ENCODE measurements around the gene TLX3.
A peak's percentile ranks its signal among the peaks of the same experiment; 100 is the strongest.
"Not testable (repeated sequence)": the region's sequence is repeated elsewhere in the genome, so short reads cannot be mapped to it uniquely, and the experiment has no call there.

The TLX3 gene

GRCh38 chr5:171323806-171324632, 15.0 kb downstream of the TLX3 start:
- no peak for DNase-seq (ENCODE audit: low read depth)

- no peak for DNase-seq (ENCODE audit: low read depth)
These were observed 21.0 kb downstream of the TLX3 start for GRCh38 chr5:171330021-171330420.

GRCh38 chr5:171335616-171336015, 26.6 kb downstream of the TLX3 start:
- DNase-seq (ENCODE audit: low read depth), result no peak

GRCh38 chr5:171336521-171337209, 27.6 kb downstream of the TLX3 start:
- peak; percentile 34 for DNase-seq (ENCODE audit: low read depth)

- DNase-seq (ENCODE audit: low read depth), result no peak
These were observed 28.1 kb downstream of the TLX3 start for GRCh38 chr5:171337210-171337569.

GRCh38 chr5:171340042-171340441, 31.0 kb downstream of the TLX3 start:
- no peak for DNase-seq (ENCODE audit: low read depth)

GRCh38 chr5:171340491-171340890, 31.4 kb downstream of the TLX3 start:
- no peak for DNase-seq (ENCODE audit: low read depth)

- DNase-seq (ENCODE audit: low read depth), result peak; percentile 37
These were observed 33.5 kb downstream of the TLX3 start for GRCh38 chr5:171342362-171343111.

GRCh38 chr5:171344936-171345608, 36.0 kb downstream of the TLX3 start:
- no peak for DNase-seq (ENCODE audit: low read depth)

- no peak for DNase-seq (ENCODE audit: low read depth)
These were observed 42.6 kb downstream of the TLX3 start for GRCh38 chr5:171351536-171352073.

GRCh38 chr5:171355302-171355724, 46.3 kb downstream of the TLX3 start:
- DNase-seq (ENCODE audit: low read depth), result no peak

- no peak for DNase-seq (ENCODE audit: low read depth)
These were observed 48.8 kb downstream of the TLX3 start for GRCh38 chr5:171357843-171358242.

GRCh38 chr5:171361151-171361550, 52.1 kb downstream of the TLX3 start:
- not testable (repeated sequence) for DNase-seq (ENCODE audit: low read depth)
